ENCODE results near the gene IL13. TPM values are rescaled to one million over a fixed set of nuclear protein-coding genes. Genes with fewer than 3 reads are reported as not detected.
A peak's percentile ranks its signal among the peaks of the same experiment; 100 is the strongest.

The IL13 gene
- total RNA-seq, 1 donor from 2014 or later, result not detected

- H3K9ac ChIP-seq, result no peak overlapping the region
- no peak overlapping the region for H3K4me2 ChIP-seq
- H3K36me3 ChIP-seq, result no peaks in the 10 kb centered on the region
- TF ChIP-seq CTCF (IDR thresholded peaks at IDR 0.05) (no peak), EZH2phosphoT487 (IDR thresholded peaks at IDR 0.05) (no peak), EZH2 (IDR thresholded peaks at IDR 0.05) (no peak)
- H3F3A ChIP-seq (ENCODE audit: low read depth), result no peaks in the 10 kb centered on the region
- Mint-ChIP-seq H3K9me3 (no peaks in the 10 kb centered on the region), H3K4me1 (peaks cover 22% of the 10 kb centered on the region), H3K27ac (peak overlapping the region; percentile 72), H3K4me3 (no peak overlapping the region), H3K36me3 (no peaks in the 10 kb centered on the region), H3K27me3 (ENCODE audit: insufficient read depth, low read depth) (peaks cover 2% of the 10 kb centered on the region)
- H3K4me3 ChIP-seq, result no peak overlapping the region
- no peaks in the 10 kb centered on the region for H4K20me1 ChIP-seq (ENCODE audit: low read depth)
- H3K27me3 ChIP-seq, result no peaks in the 10 kb centered on the region
- peak overlapping the region; percentile 26 for H2AFZ ChIP-seq (replicated peaks)
- no peaks in the 10 kb centered on the region for H3K4me1 ChIP-seq
- H3K9me3 ChIP-seq (ENCODE audit: low read depth), result no peaks in the 10 kb centered on the region
- no peak overlapping the region for H3K27ac ChIP-seq
- no peak for DNase-seq (ENCODE audit: low spot score)
- H3K79me2 ChIP-seq (ENCODE audit: low read depth), result no peaks in the 10 kb centered on the region
These were observed 6.1 kb downstream of the IL13 start for GRCh38 chr5:132663771-132664695.

GRCh38 chr5:132664696-132665209 lies 6.8 kb downstream of the IL13 start:
- Histone ChIP-seq H4K20me1 (ENCODE audit: low read depth) (no peaks in the 10 kb centered on the region), H3K9me3 (ENCODE audit: low read depth) (no peaks in the 10 kb centered on the region), H3K79me2 (ENCODE audit: low read depth) (no peaks in the 10 kb centered on the region), H3K27me3 (no peaks in the 10 kb centered on the region), H3K36me3 (no peaks in the 10 kb centered on the region), H2AFZ (replicated peaks) (no peak overlapping the region), H3K9ac (no peak overlapping the region), H3K4me1 (no peaks in the 10 kb centered on the region), H3K4me3 (no peak overlapping the region), H3K27ac (no peak overlapping the region), H3K4me2 (no peak overlapping the region), H3F3A (ENCODE audit: low read depth) (no peaks in the 10 kb centered on the region)
- DNase-seq (ENCODE audit: low spot score), result no peak
- H3K27ac Mint-ChIP-seq, result no peak overlapping the region
- H3K27me3 Mint-ChIP-seq (ENCODE audit: insufficient read depth, low read depth), result peaks cover 3% of the 10 kb centered on the region
- no peaks in the 10 kb centered on the region for H3K36me3 Mint-ChIP-seq
- no peak overlapping the region for H3K4me3 Mint-ChIP-seq
- TF ChIP-seq EZH2phosphoT487 (IDR thresholded peaks at IDR 0.05) (no peak), EZH2 (IDR thresholded peaks at IDR 0.05) (no peak)
- peaks cover 22% of the 10 kb centered on the region for H3K4me1 Mint-ChIP-seq
- no peaks in the 10 kb centered on the region for H3K9me3 Mint-ChIP-seq

GRCh38 chr5:132665574-132666080 lies 7.7 kb downstream of the IL13 start:
- Histone ChIP-seq H3K4me3 (no peak overlapping the region), H3K27me3 (no peaks in the 10 kb centered on the region), H3K9ac (no peak overlapping the region), H3K36me3 (no peaks in the 10 kb centered on the region), H3K4me1 (no peaks in the 10 kb centered on the region), H3K79me2 (ENCODE audit: low read depth) (no peaks in the 10 kb centered on the region), H4K20me1 (ENCODE audit: low read depth) (no peaks in the 10 kb centered on the region), H2AFZ (replicated peaks) (no peak overlapping the region), H3K4me2 (no peak overlapping the region), H3K9me3 (ENCODE audit: low read depth) (no peaks in the 10 kb centered on the region), H3F3A (ENCODE audit: low read depth) (no peaks in the 10 kb centered on the region), H3K27ac (no peak overlapping the region)
- Mint-ChIP-seq H3K4me1 (peaks cover 26% of the 10 kb centered on the region), H3K27me3 (ENCODE audit: insufficient read depth, low read depth) (peaks cover 3% of the 10 kb centered on the region), H3K36me3 (no peaks in the 10 kb centered on the region), H3K9me3 (no peaks in the 10 kb centered on the region), H3K27ac (peak overlapping the region; percentile 11), H3K4me3 (no peak overlapping the region)
- no peak for DNase-seq (ENCODE audit: low spot score)
- TF ChIP-seq EZH2phosphoT487 (IDR thresholded peaks at IDR 0.05) (no peak), EZH2 (IDR thresholded peaks at IDR 0.05) (no peak), CTCF (IDR thresholded peaks at IDR 0.05) (no peak)

Data from neural progenitor cell (in vitro differentiated cells).